GM19372 (cell line): ENCODE results near the gene LUM.

Source experiments
- ATAC-seq: cut with Tn5 transposase; IDR thresholded peaks from one replicate; pipeline ENCODE4 v1.9.1; 2021; ENCODE audit warnings: mild to moderate bottlenecking, low read depth, moderate library complexity; ENCODE audit not compliant: unreplicated experiment

Gene LUM

DNA sequence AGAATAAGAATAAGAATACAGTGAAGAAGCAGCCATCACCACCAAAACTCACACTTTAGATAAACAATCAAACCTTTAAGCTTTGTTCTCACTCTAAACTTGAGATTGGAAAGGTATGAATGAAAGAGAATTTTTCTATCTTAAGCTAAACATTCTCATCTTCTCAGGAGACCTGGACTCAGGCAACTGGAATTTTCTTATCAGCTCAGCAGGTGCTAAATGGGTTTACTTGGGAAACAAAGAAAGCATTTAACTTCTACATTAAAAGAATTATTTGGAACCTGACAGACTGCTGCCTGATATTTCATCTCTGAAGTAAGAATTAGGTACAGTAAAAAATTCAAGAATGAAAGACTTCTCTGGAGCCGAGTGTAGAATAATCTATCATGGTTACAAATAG is 32.8 kb downstream of the LUM start:
- ATAC-seq = no peak

- ATAC-seq = no peak
Measured at GRCh38 chr12:91077228-91077954, 33.9 kb downstream of the LUM start.

DNA sequence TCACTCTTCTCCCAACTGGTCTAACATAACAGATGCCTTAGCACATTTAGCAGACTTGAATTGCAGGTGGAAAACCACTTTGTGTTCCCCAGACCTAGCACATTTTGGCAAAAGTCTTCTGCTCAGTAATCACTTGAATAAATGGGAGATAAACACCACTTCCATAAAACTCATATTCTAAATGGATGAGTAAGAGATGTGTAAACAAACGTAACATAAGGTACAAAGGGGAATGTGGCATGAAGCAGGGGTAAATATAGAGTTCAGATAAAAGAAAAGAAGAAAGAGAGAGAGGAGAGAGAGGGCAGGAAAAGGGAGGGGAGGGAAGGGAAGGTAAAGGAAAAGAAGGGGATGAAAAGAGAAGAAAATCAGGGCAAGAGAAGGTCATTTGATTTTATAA is 36.4 kb downstream of the LUM start:
- ATAC-seq = no peak

GRCh38 chr12:91074154-91074709 is 37.1 kb downstream of the LUM start:
- ATAC-seq = no peak

- ATAC-seq = no peak
Measured at GRCh38 chr12:91073426-91073825, 37.9 kb downstream of the LUM start.

GRCh38 chr12:91072931-91073330 is 38.4 kb downstream of the LUM start:
- ATAC-seq = no peak

- no peak for ATAC-seq
Measured at GRCh38 chr12:91070936-91071335, 40.4 kb downstream of the LUM start.

DNA sequence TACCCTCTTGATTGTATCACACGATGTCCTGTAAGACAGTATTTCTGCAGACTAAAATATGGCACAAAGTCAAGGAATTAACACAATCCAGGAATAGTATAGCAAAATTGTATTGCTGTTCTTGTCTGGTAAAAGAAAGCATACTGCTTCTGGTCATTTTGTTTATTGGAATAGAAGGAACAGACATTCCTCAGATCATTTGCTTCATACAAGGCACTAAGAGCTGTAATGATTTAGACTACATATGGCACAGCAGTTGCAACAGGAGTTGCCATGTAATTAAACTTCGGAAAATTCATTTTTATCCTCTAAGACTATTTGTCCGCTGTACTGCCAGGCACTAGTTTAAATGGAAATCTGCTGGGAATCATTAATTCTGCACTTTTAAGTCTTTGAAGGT is 45.9 kb downstream of the LUM start:
- no peak for ATAC-seq

- ATAC-seq = no peak
Measured at GRCh38 chr12:91064640-91065039, 46.7 kb downstream of the LUM start.

GRCh38 chr12:91061091-91061490 is 50.2 kb downstream of the LUM start:
- ATAC-seq = no peak

GRCh38 chr12:91059211-91059610 is 52.1 kb downstream of the LUM start:
- ATAC-seq = no peak

GRCh38 chr12:91058786-91059185 is 52.5 kb downstream of the LUM start:
- ATAC-seq = no peak

GRCh38 chr12:91057368-91058165 is 53.7 kb downstream of the LUM start, which contains the start of gene KERA:
TSS of gene KERA (minus strand) at chr12:91058024. CDS start at chr12:91056281, 1,743 bp downstream.
- ATAC-seq = no peak

DNA sequence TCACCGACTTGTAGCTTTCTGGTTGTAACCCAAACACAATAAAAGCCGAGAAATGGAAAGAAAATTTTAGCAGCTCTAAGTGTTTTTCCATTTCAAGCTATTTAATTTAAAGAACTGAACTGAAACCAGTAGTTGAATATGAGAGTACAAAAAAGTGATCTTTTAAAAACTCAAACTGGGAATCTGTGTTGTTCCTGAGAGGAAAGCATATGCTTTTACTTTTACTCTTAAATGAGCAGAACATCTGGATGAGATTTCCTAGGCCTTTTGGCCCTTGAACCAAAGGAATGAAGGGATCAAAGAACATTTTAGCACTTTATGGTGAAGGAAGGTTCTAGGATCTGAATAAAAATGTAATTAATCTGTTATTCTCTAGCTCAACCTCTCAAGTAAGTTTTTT is 54.8 kb downstream of the LUM start:
- ATAC-seq = no peak

DNA sequence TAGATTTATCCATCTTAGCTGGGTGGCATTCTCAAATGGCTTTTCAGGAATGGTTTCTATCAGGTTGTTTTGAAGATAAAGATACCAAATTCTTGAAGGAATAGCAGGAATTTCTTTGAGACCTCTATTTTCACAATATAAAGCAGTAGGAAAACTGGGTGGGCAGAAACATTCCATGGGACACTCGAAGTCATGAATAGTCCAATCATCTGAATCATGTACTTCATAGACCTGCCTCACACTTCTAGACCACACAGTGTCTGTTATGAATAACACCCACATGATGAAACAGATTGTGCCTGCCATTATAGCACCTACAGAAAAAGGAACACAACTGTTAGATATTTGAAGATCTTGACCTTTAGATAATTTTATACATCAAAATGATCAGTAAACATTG is 55.3 kb downstream of the LUM start:
- no peak for ATAC-seq

- ATAC-seq = no peak
Measured at GRCh38 chr12:91053951-91054715, 57.2 kb downstream of the LUM start.
